ENCODE measurements around the gene SLC35E1. TPM values are rescaled to one million over a fixed set of nuclear protein-coding genes. Genes with fewer than 3 reads are reported as not detected.
"Not testable (repeated sequence)": the region's sequence is repeated elsewhere in the genome, so short reads cannot be mapped to it uniquely, and the experiment has no call there.

SLC35E1 gene
- total RNA-seq, 1 donor from 2014 or later = 39.7 TPM

DNA sequence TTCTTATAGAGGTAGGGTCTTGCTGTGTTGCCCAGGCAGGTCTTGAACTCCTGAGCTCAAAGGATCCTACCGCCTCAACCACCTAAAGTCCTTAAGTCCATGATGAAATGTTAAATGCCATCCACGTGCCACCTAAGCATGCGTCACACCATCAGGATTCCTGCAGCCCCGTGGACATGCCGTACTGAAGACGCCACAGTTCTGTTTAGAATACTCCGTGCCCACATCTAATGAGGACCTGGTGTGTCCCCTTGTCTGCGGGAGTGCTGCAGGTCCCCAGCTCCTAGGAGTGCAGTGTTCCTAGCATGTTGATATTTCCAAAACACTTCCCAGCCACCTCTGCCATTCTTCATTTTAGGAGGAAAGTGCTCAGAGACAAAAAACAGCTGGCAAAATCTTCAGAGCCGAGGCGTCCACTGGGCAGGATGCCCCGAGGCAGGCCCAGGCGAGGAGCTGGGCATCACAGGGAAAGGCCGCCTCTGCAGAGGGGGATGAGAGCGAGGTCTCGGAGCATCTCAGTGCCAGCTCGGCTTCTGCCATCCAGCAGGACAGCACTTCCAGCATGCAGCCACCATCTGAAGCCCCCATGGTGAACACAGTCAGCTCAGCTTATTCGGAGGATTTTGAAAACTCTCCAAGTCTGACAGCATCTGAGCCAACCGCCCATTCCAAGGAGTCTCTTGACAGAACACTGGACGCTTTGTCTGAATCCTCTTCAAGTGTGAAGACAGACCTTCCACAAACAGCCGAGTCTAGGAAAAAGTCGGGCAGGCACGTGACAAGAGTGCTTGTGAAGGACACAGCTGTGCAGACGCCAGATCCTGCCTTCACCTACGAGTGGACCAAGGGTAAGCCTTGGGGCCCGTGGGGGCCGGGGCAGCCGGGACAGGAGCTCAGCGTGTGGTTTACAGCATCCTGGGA, 62.8 kb downstream of the SLC35E1 start:
- Mint-ChIP-seq H3K27me3 (ENCODE audit: low read depth) (no peaks in the 10 kb centered on the region), H3K4me3 (no peak overlapping the region), H3K4me1 (no peaks in the 10 kb centered on the region), H3K36me3 (peaks cover 14% of the 10 kb centered on the region), H3K9me3 (no peaks in the 10 kb centered on the region), H3K27ac (no peak overlapping the region)
- no peak for DNase-seq (ENCODE audit: low spot score in 2 of 2, unreplicated experiment in 2 of 2)
- TF ChIP-seq, protein P1, sequence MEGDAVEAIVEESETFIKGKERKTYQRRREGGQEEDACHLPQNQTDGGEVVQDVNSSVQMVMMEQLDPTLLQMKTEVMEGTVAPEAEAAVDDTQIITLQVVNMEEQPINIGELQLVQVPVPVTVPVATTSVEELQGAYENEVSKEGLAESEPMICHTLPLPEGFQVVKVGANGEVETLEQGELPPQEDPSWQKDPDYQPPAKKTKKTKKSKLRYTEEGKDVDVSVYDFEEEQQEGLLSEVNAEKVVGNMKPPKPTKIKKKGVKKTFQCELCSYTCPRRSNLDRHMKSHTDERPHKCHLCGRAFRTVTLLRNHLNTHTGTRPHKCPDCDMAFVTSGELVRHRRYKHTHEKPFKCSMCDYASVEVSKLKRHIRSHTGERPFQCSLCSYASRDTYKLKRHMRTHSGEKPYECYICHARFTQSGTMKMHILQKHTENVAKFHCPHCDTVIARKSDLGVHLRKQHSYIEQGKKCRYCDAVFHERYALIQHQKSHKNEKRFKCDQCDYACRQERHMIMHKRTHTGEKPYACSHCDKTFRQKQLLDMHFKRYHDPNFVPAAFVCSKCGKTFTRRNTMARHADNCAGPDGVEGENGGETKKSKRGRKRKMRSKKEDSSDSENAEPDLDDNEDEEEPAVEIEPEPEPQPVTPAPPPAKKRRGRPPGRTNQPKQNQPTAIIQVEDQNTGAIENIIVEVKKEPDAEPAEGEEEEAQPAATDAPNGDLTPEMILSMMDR (IDR thresholded peaks at IDR 0.05; ENCODE audit: unreplicated experiment) = no peak

DNA sequence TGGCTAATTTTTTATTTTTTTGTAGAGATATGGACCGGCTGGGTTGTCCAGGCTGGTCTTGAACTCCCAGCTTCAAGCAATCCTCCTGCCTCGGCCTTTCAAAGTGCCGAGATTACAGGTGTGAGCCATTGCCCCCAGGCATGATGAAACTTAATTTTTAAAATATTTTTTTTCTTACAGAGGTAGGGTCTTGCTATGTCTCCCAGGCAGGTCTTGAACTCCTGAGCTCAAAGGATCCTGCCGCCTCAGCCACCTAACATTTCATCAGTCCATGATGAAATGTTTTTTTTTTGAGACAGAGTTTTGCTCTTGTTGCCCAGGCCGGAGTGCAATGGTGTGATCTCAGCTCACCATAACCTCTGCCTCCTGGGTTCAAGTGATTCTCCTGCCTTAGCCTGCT, 63.7 kb downstream of the SLC35E1 start:
- TF ChIP-seq, protein P1 (IDR thresholded peaks at IDR 0.05; ENCODE audit: unreplicated experiment) = no peak
- peaks cover 14% of the 10 kb centered on the region for H3K36me3 Mint-ChIP-seq
- H3K4me1 Mint-ChIP-seq = no peaks in the 10 kb centered on the region
- no peak overlapping the region for H3K4me3 Mint-ChIP-seq
- DNase-seq (ENCODE audit: low spot score in 2 of 2, unreplicated experiment in 2 of 2) = no peak
- no peaks in the 10 kb centered on the region for H3K27me3 Mint-ChIP-seq (ENCODE audit: low read depth)
- no peak overlapping the region for H3K27ac Mint-ChIP-seq
- no peaks in the 10 kb centered on the region for H3K9me3 Mint-ChIP-seq

DNA sequence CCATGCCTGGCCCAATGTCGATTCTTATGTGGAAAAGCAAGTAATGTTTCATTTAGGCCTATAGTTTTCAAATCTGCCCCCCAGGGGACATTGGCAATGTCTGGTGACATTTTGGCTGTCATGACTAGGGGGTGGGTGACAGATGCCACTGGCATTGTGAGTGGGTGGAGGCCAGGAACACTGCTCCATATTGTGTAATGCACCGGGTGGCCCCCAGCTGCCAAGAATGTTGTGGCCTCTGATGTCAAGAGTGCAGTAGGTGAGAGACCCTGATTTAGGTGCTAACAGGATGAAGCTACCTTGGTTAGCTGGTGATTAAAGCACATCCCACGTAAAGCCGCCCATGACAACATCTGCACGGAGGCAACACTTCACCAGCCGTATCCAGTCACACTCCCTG, 65.3 kb downstream of the SLC35E1 start:
- no peaks in the 10 kb centered on the region for H3K9me3 Mint-ChIP-seq
- no peak for DNase-seq (ENCODE audit: low spot score in 2 of 2, unreplicated experiment in 2 of 2)
- H3K36me3 Mint-ChIP-seq = peaks cover 11% of the 10 kb centered on the region

DNA sequence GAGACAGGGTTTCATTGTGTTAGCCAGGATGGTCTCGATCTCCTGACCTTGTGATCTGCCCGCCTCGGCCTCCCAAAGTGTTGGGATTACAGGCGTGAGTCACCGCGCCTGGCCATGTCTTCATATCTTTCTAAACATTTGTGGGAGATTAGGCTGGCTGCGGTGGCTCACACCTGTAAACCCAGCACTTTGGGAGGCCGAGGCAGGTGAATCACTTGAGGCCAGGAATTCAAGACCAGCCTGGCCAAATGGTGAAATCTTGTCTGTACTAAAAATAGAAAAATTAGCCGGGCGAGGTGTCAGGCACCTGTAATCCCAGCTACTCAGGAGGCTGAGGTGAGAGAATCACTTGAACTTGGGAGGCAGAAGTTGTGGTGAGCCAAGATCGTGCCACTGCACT, 66.1 kb downstream of the SLC35E1 start:
- H3K27ac Mint-ChIP-seq = not testable (repeated sequence)

More for the DNA sequence above, 65.3 kb downstream of the SLC35E1 start:
- no peaks in the 10 kb centered on the region for H3K27me3 Mint-ChIP-seq (ENCODE audit: low read depth)
- TF ChIP-seq, protein P1 (IDR thresholded peaks at IDR 0.05; ENCODE audit: unreplicated experiment) = no peak
- H3K27ac Mint-ChIP-seq = no peak overlapping the region
- H3K4me1 Mint-ChIP-seq = no peaks in the 10 kb centered on the region
- H3K4me3 Mint-ChIP-seq = no peak overlapping the region

DNA sequence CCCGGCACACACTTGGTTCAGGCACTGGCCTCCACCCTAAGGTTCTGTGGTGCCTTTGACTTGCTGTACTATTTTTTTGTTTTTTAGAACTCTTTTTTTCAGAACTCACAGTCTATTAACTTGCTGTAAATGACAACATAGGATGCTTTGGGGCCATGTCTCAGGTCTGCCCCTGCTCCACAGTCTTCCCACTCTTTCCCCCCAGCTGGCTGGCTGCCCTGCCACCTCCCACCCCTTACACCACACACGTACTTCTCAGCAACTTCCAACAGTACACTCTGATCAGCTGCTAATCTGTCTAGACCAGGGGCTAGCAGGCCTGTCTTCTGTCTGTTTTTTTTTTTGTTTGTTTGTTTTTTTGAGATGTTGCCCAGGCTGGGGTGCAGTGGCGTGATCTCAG, 67.9 kb downstream of the SLC35E1 start:
- no peak for DNase-seq (ENCODE audit: low spot score in 2 of 2, unreplicated experiment in 2 of 2)
- Mint-ChIP-seq H3K36me3 (peaks cover 15% of the 10 kb centered on the region), H3K27me3 (ENCODE audit: low read depth) (no peaks in the 10 kb centered on the region), H3K27ac (no peak overlapping the region), H3K4me1 (no peaks in the 10 kb centered on the region), H3K9me3 (no peaks in the 10 kb centered on the region), H3K4me3 (no peak overlapping the region)
- TF ChIP-seq, protein P1 (IDR thresholded peaks at IDR 0.05; ENCODE audit: unreplicated experiment) = no peak

More for the DNA sequence above, 66.1 kb downstream of the SLC35E1 start:
- not testable (repeated sequence) for H3K27me3 Mint-ChIP-seq (ENCODE audit: low read depth); H3K9me3 Mint-ChIP-seq; DNase-seq (ENCODE audit: low spot score in 2 of 2, unreplicated experiment in 2 of 2); H3K4me1 Mint-ChIP-seq; H3K4me3 Mint-ChIP-seq
- H3K36me3 Mint-ChIP-seq = peaks cover 12% of the 10 kb centered on the region

Other genes with a start within 250 kb of the SLC35E1 start
- gene KLF2, start 247.6 kb downstream of the SLC35E1 start, total RNA-seq = 10.9 to 12.8 TPM (median 12.3 TPM) in 3 replicates
- gene EPS15L1, start 100.4 kb downstream of the SLC35E1 start, total RNA-seq = 53.8 to 60.3 TPM (median 54.7 TPM) in 3 replicates
- not detected in 3 replicates for gene CALR3, start 76.2 kb downstream of the SLC35E1 start, total RNA-seq
- gene C19orf44, start 76.0 kb downstream of the SLC35E1 start, total RNA-seq = 6.0 to 7.3 TPM (median 6.4 TPM) in 3 replicates
- 73.2 to 80.5 TPM (median 78.4 TPM) in 3 replicates for gene CHERP, start 30.0 kb downstream of the SLC35E1 start, total RNA-seq
- gene MED26, start 55.8 kb upstream of the SLC35E1 start, total RNA-seq = 13.3 to 15.5 TPM (median 14.0 TPM) in 3 replicates
- 74.8 to 80.9 TPM (median 80.2 TPM) in 3 replicates for gene SMIM7, start 87.7 kb upstream of the SLC35E1 start, total RNA-seq
- 5.7 to 7.8 TPM (median 5.9 TPM) in 3 replicates for gene TMEM38A, start 88.7 kb upstream of the SLC35E1 start, total RNA-seq
- 0.07 to 0.09 TPM (median 0.07 TPM) in 3 replicates for gene NWD1, start 147.4 kb upstream of the SLC35E1 start, total RNA-seq

Data from mesothelial cell of epicardium (in vitro differentiated cells).